C4-2B (cell line): Measurements from ENCODE around the gene RAPGEF1.

Experiments used
- CTCF ChIP-seq: fragments of 450-650 bp; conservative IDR thresholded peaks from 2 replicates; pipeline ENCODE4 v1.5.1; 2017; ENCODE audit warnings: mild to moderate bottlenecking
- ZFX ChIP-seq: fragments of 450-650 bp; IDR thresholded peaks from 2 replicates; pipeline ENCODE4 v1.6.1; 2017

DNA sequence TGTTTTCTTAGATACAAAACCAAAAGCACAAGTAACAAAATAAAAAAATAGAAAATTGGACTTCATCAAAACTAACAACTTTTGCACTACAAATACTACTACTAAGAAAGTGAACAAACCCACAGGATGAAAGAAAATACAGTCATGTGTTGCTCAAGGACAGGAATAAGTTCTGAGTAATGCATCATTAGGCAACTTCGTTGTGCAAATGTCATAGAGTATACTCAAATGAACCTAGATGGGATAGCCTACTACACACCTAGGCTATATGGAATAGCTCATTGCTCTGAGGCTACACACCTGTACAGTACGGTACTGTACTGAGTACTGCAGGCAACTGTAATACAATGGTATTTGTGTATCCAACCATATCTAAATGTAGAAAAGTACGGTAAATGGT lies 88.3 kb downstream of the RAPGEF1 start:
- no peak for TF ChIP-seq CTCF
- TF ChIP-seq ZFX: no peak
